Adrenal gland (tissue), 12 donors: ENCODE measurements around the gene ABRACL. TPM values are rescaled to one million over a fixed set of nuclear protein-coding genes. Genes with fewer than 3 reads are reported as not detected.
A peak's percentile ranks its signal among the peaks of the same experiment; 100 is the strongest.

ENCODE experiments used
- DNase-seq, 7 donors: peaks; one replicate each; pipeline ENCODE4 v3.0.0-alpha.2; 2019 to 2020
- H3K27ac ChIP-seq, 5 donors: fragments of 200-600 bp; sonication (generic) in 4 of 5; 1 replicate in 3 of 5; 2 replicates in 2 of 5; pipeline versions ENCODE4 v1.5.1 to v1.8.0; 2016 to 2020; ENCODE audit warnings: mild to moderate bottlenecking in 1 of 5
- H3K27me3 ChIP-seq: fragments of 200-600 bp; 2 replicates; pipeline ENCODE4 v1.8.0; 2021
- H3K36me3 ChIP-seq, 2 donors: fragments of 200-600 bp; replicated peaks in 1 of 2; 1 replicate in 1 of 2; 2 replicates in 1 of 2; pipeline versions ENCODE4 v1.5.1 to v1.8.0; 2018 to 2022
- H3K4me1 ChIP-seq, 2 donors: fragments of 200-600 bp; replicated peaks in 1 of 2; 1 replicate in 1 of 2; 2 replicates in 1 of 2; pipeline versions ENCODE4 v1.5.1 to v1.8.0; 2018 to 2021
- H3K4me3 ChIP-seq, 4 donors: fragments of 200-600 bp; sonication (generic) in 3 of 4; one replicate each; pipeline ENCODE4 v1.5.1; 2016 to 2018
- H3K9me3 ChIP-seq, 3 donors: fragments of 200-600 bp; sonication (generic) in 1 of 3; replicated peaks in 1 of 3; 1 replicate in 2 of 3; 2 replicates in 1 of 3; pipeline versions ENCODE4 v1.5.1 to v1.8.0; 2016 to 2021
- CTCF ChIP-seq, 6 experiments: fragments of 450-650 bp in 4 of 6; fragments of 200-600 bp in 2 of 6; sonication (generic) in 1 of 6; IDR thresholded peaks; 1 replicate in 5 of 6; 2 replicates in 1 of 6; pipeline versions ENCODE4 v1.5.1 to v1.8.0; 2016 to 2021; ENCODE audit warnings: antibody characterized with exemption in 6 of 6, mild to moderate bottlenecking in 2 of 6, moderate library complexity in 1 of 6
- POLR2A ChIP-seq, 2 donors: fragments of 450-650 bp; IDR thresholded peaks; one replicate each; pipeline ENCODE4 v1.6.1; 2017; ENCODE audit warnings: antibody characterized with exemption in 2 of 2, mild to moderate bottlenecking in 2 of 2, moderate library complexity in 1 of 2
- WGBS, 4 donors: extraction: QIAGEN DNeasy Blood & Tissue Kit in 2 of 4; methylation state at CpG; one replicate each; pipeline versions ENCODE4 v1.1.5 to v1.1.7; 2013 to 2017; 5-methylcytosine and 5-hydroxymethylcytosine counted together
- intact Hi-C, 2 donors: fragments of 100-400 bp; cut with DNase I; formaldehyde crosslinking; loops; one replicate each; pipeline versions ENCODE4 v1.14.1 to v1.15.0; 2022 to 2023
- polyA plus RNA-seq, 3 donors: library from polyadenylated mRNA; stranded (reverse); fragments of 200-250 nt in 2 of 3; fragments of 350-450 nt in 1 of 3; fragmentation: Illumina TruSeq in 1 of 3; extraction: RNeasy Lipid Tissue Mini Kit (QIAGEN cat#74804) in 1 of 3; gene quantifications; one replicate each; pipeline ENCODE4 v1.2.3, GENCODE V29; 2013 to 2014
- total RNA-seq, 9 donors: library from RNA; depleted of rRNA in 4 of 9; stranded (reverse); fragments of >200 nt in 4 of 9; fragments of 120-200 nt in 1 of 9; fragmentation: NEBNext Ultra II Directional in 1 of 9; extraction: Animal tissue kit (Norgen Biotek cat#: 25700) in 1 of 9; gene quantifications; one replicate each; pipeline versions ENCODE4 v1.1.0 to v1.2.4, GENCODE V29; 2013 to 2023
- donor health status: healthy with polysubstance abuse.
- donor health status: Bipolar disorder and iron deficiency.
- donor health status: DM: yes; HTN: yes; CAD: no.
- donor health status: DM: no; HTN: no; CAD: no.
- donor health status: DM: no; HTN: no; CAD: no.
- donor health status: DM: yes; HTN: yes; CAD: no.

ABRACL gene
- total and polyA plus RNA-seq, 12 donors = 4.8 to 14.7 (median 9.3) TPM

- TF ChIP-seq POLR2A (IDR thresholded peaks at IDR 0.05) (no peak), CTCF (IDR thresholded peaks at IDR 0.05) (no peak)
- Histone ChIP-seq H3K27ac (no peak overlapping the region), H3K36me3 (no peaks in the 10 kb centered on the region), H3K9me3 (no peaks in the 10 kb centered on the region), H3K4me1 (no peaks in the 10 kb centered on the region), H3K4me3 (no peak overlapping the region), H3K27me3 (no peaks in the 10 kb centered on the region)
- DNase-seq = peak in 1 of 7 donors; percentile 3
- 69 to 78% (median 72%) methylated on average over 3 of the region's 3 CpGs for WGBS, 4 donors
- intact Hi-C loops = no loop called here
These were observed 32.0 kb upstream of the ABRACL start for GRCh38 chr6:138996524-138996923.

- no peaks in the 10 kb centered on the region for H3K36me3 ChIP-seq
- no peaks in the 10 kb centered on the region for H3K9me3 ChIP-seq
- TF ChIP-seq POLR2A (IDR thresholded peaks at IDR 0.05) = no peak
- no peak for TF ChIP-seq CTCF (IDR thresholded peaks at IDR 0.05)
- no peaks in the 10 kb centered on the region for H3K4me1 ChIP-seq
- no peak for DNase-seq
- H3K4me3 ChIP-seq = no peak overlapping the region
- intact Hi-C loops = no loop called here
- H3K27me3 ChIP-seq = no peaks in the 10 kb centered on the region
- no peak overlapping the region for H3K27ac ChIP-seq
- WGBS, 4 donors = 82 to 95% (median 93%) methylated on average over 5 of the region's 5 CpGs
These were observed 31.4 kb upstream of the ABRACL start for GRCh38 chr6:138997136-138997535.

GRCh38 chr6:138999949-139000725 lies 28.4 kb upstream of the ABRACL start:
- Histone ChIP-seq H3K4me3 (no peak overlapping the region), H3K27ac (no peak overlapping the region), H3K27me3 (no peaks in the 10 kb centered on the region), H3K9me3 (no peaks in the 10 kb centered on the region), H3K36me3 (no peaks in the 10 kb centered on the region), H3K4me1 (no peaks in the 10 kb centered on the region)
- WGBS, 4 donors = 54 to 67% (median 59%) methylated on average over 4 of the region's 4 CpGs
- no peak for DNase-seq
- intact Hi-C loops = loop anchor here in 1 of 2 donors (10.0 kb wide), 1 partner anchor 105 kb away; no protein-coding TSS in a partner anchor
- no peak for TF ChIP-seq CTCF (IDR thresholded peaks at IDR 0.05)
- no peak for TF ChIP-seq POLR2A (IDR thresholded peaks at IDR 0.05)

GRCh38 chr6:139003751-139004150 lies 24.8 kb upstream of the ABRACL start:
- no peaks in the 10 kb centered on the region for H3K36me3 ChIP-seq
- TF ChIP-seq CTCF (IDR thresholded peaks at IDR 0.05) = no peak
- TF ChIP-seq POLR2A (IDR thresholded peaks at IDR 0.05) = no peak
- H3K27me3 ChIP-seq = no peaks in the 10 kb centered on the region
- no peaks in the 10 kb centered on the region for H3K9me3 ChIP-seq
- no peak for DNase-seq
- no peaks in the 10 kb centered on the region for H3K4me1 ChIP-seq
- H3K4me3 ChIP-seq = no peak overlapping the region
- intact Hi-C loops = loop anchor here in 1 of 2 donors (10.0 kb wide), 1 partner anchor 101 kb away; no protein-coding TSS in a partner anchor
- H3K27ac ChIP-seq = no peak overlapping the region
